Neural cell (in vitro differentiated cells): ENCODE results near the gene OGDH. TPM values are rescaled to one million over a fixed set of nuclear protein-coding genes. Genes with fewer than 3 reads are reported as not detected.

Source experiments
- H2AFZ ChIP-seq: fragments of 200-600, 300-800 bp; sonication (generic), shearing (Covaris generic); 2 replicates; pipeline ENCODE4 v1.6.0; 2014; ENCODE audit warnings: low read depth, mild to moderate bottlenecking, antibody characterized with exemption, low read length, moderate library complexity
- H3F3A ChIP-seq: fragments of 200-600 bp; shearing (Covaris generic); 2 replicates; pipeline ENCODE4 v1.6.1; 2016; ENCODE audit warnings: mild to moderate bottlenecking, moderate library complexity, mixed read lengths, antibody characterized with exemption, low read length; ENCODE audit not compliant: insufficient read depth, poor library complexity, severe bottlenecking
- H3K27ac ChIP-seq: fragments of 200-600, 300-800 bp; sonication (generic), shearing (Covaris generic); 2 replicates; pipeline ENCODE4 v1.5.1; 2014; ENCODE audit warnings: mild to moderate bottlenecking, low read length, moderate library complexity
- H3K27me3 ChIP-seq: fragments of 300-800, 200-600 bp; sonication (generic), shearing (Covaris generic); 2 replicates; pipeline ENCODE4 v1.6.0; 2014; ENCODE audit warnings: mild to moderate bottlenecking, low read depth, low read length, moderate library complexity; ENCODE audit not compliant: insufficient read depth
- H3K36me3 ChIP-seq: fragments of 300-800, 200-600 bp; sonication (generic), shearing (Covaris generic); 2 replicates; pipeline ENCODE4 v1.5.1; 2014; ENCODE audit warnings: mild to moderate bottlenecking, antibody characterized with exemption, low read length, moderate library complexity; ENCODE audit not compliant: insufficient read depth
- H3K4me2 ChIP-seq: fragments of 300-800, 200-600 bp; sonication (generic), shearing (Covaris generic); 2 replicates; pipeline ENCODE4 v1.6.0; 2014; ENCODE audit warnings: mild to moderate bottlenecking, low read length
- H3K4me3 ChIP-seq: fragments of 300-800, 200-600 bp; sonication (generic), shearing (Covaris generic); 2 replicates; pipeline ENCODE4 v1.5.1; 2014; ENCODE audit warnings: mild to moderate bottlenecking, low read length, moderate library complexity
- H3K79me2 ChIP-seq: fragments of 200-600 bp; shearing (Covaris generic); replicated peaks from 2 replicates; pipeline ENCODE4 v1.6.0; 2014; ENCODE audit warnings: mild to moderate bottlenecking, low read length, moderate library complexity; ENCODE audit not compliant: insufficient read depth
- H3K9ac ChIP-seq: fragments of 300-800, 200-600 bp; sonication (generic), shearing (Covaris generic); 2 replicates; pipeline ENCODE4 v1.6.1; 2016; ENCODE audit warnings: mild to moderate bottlenecking, low read length, mixed read lengths
- H3K9me2 ChIP-seq: fragments of 200-600 bp; shearing (Covaris generic); 2 replicates; pipeline ENCODE4 v1.6.1; 2016; ENCODE audit warnings: mild to moderate bottlenecking, low read length, mixed read lengths; ENCODE audit not compliant: insufficient read depth
- H3K9me3 ChIP-seq: fragments of 200-600, 300-800 bp; sonication (generic), shearing (Covaris generic); 2 replicates; pipeline ENCODE4 v1.6.1; 2016; ENCODE audit warnings: mild to moderate bottlenecking, mixed run types, low read length, moderate library complexity, mixed read lengths
- H4K20me1 ChIP-seq: fragments of 200-600 bp; shearing (Covaris generic); 2 replicates; pipeline ENCODE4 v1.6.1; 2016; ENCODE audit warnings: mild to moderate bottlenecking, mixed run types; ENCODE audit not compliant: insufficient read depth
- EP300 ChIP-seq: fragments of 450-650 bp; conservative IDR thresholded peaks from 2 replicates; pipeline ENCODE4 v1.6.1; 2014; ENCODE audit warnings: antibody characterized with exemption, mild to moderate bottlenecking, moderate library complexity; ENCODE audit not compliant: poor library complexity, severe bottlenecking
- EZH2 ChIP-seq: fragments of 200-600, 300-800 bp; shearing (Covaris generic), sonication (generic); IDR thresholded peaks from 2 replicates; pipeline ENCODE4 v1.6.1; 2014; ENCODE audit warnings: antibody characterized with exemption, low read length, borderline replicate concordance, mild to moderate bottlenecking; ENCODE audit not compliant: insufficient read depth, poor library complexity, severe bottlenecking
- MXI1 ChIP-seq: fragments of 450-650 bp; conservative IDR thresholded peaks from 2 replicates; pipeline ENCODE4 v1.6.1; 2014; ENCODE audit warnings: antibody characterized with exemption, mild to moderate bottlenecking; ENCODE audit not compliant: poor library complexity, severe bottlenecking
- POLR2AphosphoS5 ChIP-seq: IDR thresholded peaks from 2 replicates; pipeline ENCODE4 v1.6.1; 2012
- RAD21 ChIP-seq: fragments of 450-650 bp; conservative IDR thresholded peaks from 2 replicates; pipeline ENCODE4 v1.6.1; 2014; ENCODE audit warnings: antibody characterized with exemption, mild to moderate bottlenecking, moderate library complexity
- SMC3 ChIP-seq: fragments of 450-650 bp; conservative IDR thresholded peaks from 2 replicates; pipeline ENCODE4 v1.6.1; 2014; ENCODE audit warnings: antibody characterized with exemption, mild to moderate bottlenecking, moderate library complexity; ENCODE audit not compliant: poor library complexity
- TAF1 ChIP-seq: IDR thresholded peaks from 2 replicates; pipeline ENCODE4 v1.6.1; 2012; ENCODE audit warnings: low read depth
- polyA plus RNA-seq: library from polyadenylated mRNA; depleted of rRNA; stranded (reverse); fragments of >200 nt; gene quantifications from 2 replicates; pipeline ENCODE4 v1.2.3, GENCODE V29; 2014
- TF ChIP-seq, protein P1 (sequence below): IDR thresholded peaks from 2 replicates; pipeline ENCODE4 v1.6.1; 2012; ENCODE audit warnings: borderline replicate concordance
- TF ChIP-seq, protein P2 (sequence below): fragments of 450-650 bp; IDR thresholded peaks from 2 replicates; pipeline ENCODE4 v1.5.1; 2014; ENCODE audit warnings: antibody characterized with exemption, mild to moderate bottlenecking, moderate library complexity; ENCODE audit not compliant: poor library complexity, severe bottlenecking

The OGDH gene
- polyA plus RNA-seq, 1 donor from 2014 or later, result 16.9 TPM

DNA sequence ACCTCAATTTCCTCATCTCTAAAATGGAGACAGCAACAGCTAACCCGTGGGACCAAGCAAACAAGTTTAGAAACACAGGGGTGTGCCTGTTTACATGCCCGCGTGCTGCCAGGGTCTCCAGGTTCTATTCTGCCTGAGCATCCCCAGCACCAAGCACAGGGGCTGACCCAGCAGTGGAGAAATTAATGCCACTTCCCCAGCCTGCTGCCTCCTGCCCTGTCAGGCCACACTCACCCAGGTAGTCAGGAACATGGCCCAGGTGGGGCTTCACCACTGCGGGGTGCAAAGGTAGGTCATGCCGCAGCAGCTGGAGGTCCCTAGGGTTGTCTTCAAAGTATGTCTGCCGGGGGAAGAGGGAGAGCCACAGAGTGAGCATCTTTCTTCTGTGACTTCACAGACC, 38.5 kb upstream of the OGDH start:
- Histone ChIP-seq H3K9me3 (no peaks in the 10 kb centered on the region), H3K9ac (no peak overlapping the region), H3K27me3 (no peaks in the 10 kb centered on the region), H3K4me2 (no peak overlapping the region), H3K27ac (no peak overlapping the region), H4K20me1 (no peaks in the 10 kb centered on the region), H3F3A (no peaks in the 10 kb centered on the region), H3K9me2 (no peaks in the 10 kb centered on the region), H3K36me3 (no peaks in the 10 kb centered on the region), H3K4me3 (no peak overlapping the region), H2AFZ (no peak overlapping the region), H3K79me2 (peaks cover 2% of the 10 kb centered on the region)
- no peak for TF ChIP-seq MXI1

DNA sequence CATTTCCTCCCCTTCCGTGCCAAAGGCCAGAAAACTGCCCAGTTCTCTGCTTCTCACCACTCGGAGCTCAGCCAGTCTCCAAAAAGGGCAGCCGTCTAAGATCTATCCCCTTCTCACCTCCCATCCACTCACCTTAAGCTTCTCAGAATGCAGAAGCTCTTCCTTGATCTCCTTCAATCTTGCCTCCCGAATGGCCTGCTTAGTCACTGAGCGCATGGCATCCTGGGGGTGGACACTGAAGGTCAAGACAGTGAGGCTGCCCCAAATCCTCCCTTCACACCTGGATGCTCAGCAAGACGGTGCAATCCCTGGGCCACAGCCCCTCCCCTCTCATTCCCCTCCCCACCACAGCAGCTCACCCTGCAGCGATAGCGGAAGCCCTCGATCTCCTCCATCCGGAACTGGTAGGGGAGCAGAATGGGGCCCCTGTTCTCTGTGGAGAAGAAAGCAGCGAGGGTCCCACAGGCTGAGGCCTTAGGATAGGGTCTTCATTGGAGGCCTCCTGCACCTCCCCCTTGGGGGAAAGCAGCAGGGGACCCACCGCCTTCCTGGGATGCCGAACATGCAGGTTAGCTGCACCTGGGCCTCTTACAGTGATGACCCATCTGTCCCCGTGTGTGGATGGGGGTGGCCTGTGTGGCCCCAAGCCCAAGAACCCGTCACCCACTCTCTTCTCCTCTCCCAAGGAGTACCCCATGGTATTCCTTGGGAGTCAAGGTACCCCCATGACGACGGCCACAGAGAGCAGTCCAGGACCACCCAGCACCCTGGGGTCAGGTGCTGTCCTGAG, 37.5 kb upstream of the OGDH start:
- Histone ChIP-seq H3K36me3 (no peaks in the 10 kb centered on the region), H4K20me1 (no peaks in the 10 kb centered on the region), H3K9ac (no peak overlapping the region)

More for the DNA sequence above, 37.5 kb upstream of the OGDH start:
- Histone ChIP-seq H3K27me3 (no peaks in the 10 kb centered on the region), H3K4me2 (no peak overlapping the region), H3K9me2 (no peaks in the 10 kb centered on the region), H3K27ac (no peak overlapping the region), H3F3A (no peaks in the 10 kb centered on the region), H3K79me2 (peaks cover 9% of the 10 kb centered on the region), H3K9me3 (no peaks in the 10 kb centered on the region), H3K4me3 (no peak overlapping the region), H2AFZ (no peak overlapping the region)
- no peak for TF ChIP-seq EP300
- TF ChIP-seq SMC3, result no peak
- no peak for TF ChIP-seq EZH2
- no peak for TF ChIP-seq POLR2AphosphoS5
- no peak for TF ChIP-seq TAF1
- TF ChIP-seq, protein P1, sequence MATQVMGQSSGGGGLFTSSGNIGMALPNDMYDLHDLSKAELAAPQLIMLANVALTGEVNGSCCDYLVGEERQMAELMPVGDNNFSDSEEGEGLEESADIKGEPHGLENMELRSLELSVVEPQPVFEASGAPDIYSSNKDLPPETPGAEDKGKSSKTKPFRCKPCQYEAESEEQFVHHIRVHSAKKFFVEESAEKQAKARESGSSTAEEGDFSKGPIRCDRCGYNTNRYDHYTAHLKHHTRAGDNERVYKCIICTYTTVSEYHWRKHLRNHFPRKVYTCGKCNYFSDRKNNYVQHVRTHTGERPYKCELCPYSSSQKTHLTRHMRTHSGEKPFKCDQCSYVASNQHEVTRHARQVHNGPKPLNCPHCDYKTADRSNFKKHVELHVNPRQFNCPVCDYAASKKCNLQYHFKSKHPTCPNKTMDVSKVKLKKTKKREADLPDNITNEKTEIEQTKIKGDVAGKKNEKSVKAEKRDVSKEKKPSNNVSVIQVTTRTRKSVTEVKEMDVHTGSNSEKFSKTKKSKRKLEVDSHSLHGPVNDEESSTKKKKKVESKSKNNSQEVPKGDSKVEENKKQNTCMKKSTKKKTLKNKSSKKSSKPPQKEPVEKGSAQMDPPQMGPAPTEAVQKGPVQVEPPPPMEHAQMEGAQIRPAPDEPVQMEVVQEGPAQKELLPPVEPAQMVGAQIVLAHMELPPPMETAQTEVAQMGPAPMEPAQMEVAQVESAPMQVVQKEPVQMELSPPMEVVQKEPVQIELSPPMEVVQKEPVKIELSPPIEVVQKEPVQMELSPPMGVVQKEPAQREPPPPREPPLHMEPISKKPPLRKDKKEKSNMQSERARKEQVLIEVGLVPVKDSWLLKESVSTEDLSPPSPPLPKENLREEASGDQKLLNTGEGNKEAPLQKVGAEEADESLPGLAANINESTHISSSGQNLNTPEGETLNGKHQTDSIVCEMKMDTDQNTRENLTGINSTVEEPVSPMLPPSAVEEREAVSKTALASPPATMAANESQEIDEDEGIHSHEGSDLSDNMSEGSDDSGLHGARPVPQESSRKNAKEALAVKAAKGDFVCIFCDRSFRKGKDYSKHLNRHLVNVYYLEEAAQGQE, result no peak
- TF ChIP-seq, protein P2, sequence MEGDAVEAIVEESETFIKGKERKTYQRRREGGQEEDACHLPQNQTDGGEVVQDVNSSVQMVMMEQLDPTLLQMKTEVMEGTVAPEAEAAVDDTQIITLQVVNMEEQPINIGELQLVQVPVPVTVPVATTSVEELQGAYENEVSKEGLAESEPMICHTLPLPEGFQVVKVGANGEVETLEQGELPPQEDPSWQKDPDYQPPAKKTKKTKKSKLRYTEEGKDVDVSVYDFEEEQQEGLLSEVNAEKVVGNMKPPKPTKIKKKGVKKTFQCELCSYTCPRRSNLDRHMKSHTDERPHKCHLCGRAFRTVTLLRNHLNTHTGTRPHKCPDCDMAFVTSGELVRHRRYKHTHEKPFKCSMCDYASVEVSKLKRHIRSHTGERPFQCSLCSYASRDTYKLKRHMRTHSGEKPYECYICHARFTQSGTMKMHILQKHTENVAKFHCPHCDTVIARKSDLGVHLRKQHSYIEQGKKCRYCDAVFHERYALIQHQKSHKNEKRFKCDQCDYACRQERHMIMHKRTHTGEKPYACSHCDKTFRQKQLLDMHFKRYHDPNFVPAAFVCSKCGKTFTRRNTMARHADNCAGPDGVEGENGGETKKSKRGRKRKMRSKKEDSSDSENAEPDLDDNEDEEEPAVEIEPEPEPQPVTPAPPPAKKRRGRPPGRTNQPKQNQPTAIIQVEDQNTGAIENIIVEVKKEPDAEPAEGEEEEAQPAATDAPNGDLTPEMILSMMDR, result no peak
- no peak for TF ChIP-seq RAD21
- no peak for TF ChIP-seq MXI1
